Activated T-cell treated with anti-CD3 and anti-CD28 coated beads for 4 hours (primary cell): ENCODE results near the gene ABCB6.
A peak's percentile ranks its signal among the peaks of the same experiment; 100 is the strongest.

Experiments used
- DNase-seq: peaks from one replicate; pipeline ENCODE4 v3.0.0-alpha.2; 2020

ABCB6 gene

GRCh38 chr2:219182331-219183150 is 36.2 kb downstream of the ABCB6 start:
- DNase-seq = no peak

GRCh38 chr2:219181531-219181930 is 37.2 kb downstream of the ABCB6 start:
- DNase-seq = no peak

GRCh38 chr2:219180961-219181360 is 37.8 kb downstream of the ABCB6 start:
- no peak for DNase-seq

- no peak for DNase-seq
Measured at GRCh38 chr2:219179601-219180465, 38.9 kb downstream of the ABCB6 start.

- peak; percentile 25 for DNase-seq
Measured at GRCh38 chr2:219178377-219179175, 40.2 kb downstream of the ABCB6 start.

- peak; percentile 58 for DNase-seq
Measured at GRCh38 chr2:219177552-219178376, 41.0 kb downstream of the ABCB6 start, which contains the start of gene RETREG2. TSS of gene RETREG2 (plus strand) at chr2:219178275. CDS start at chr2:219178353, 78 bp downstream.

- peak; percentile 76 for DNase-seq
Measured at GRCh38 chr2:219176818-219177551, 41.8 kb downstream of the ABCB6 start, which contains the start of gene CNPPD1. TSS of gene CNPPD1 (minus strand) at chr2:219176925. CDS start at chr2:219176828, 97 bp downstream.

- DNase-seq = no peak
Measured at GRCh38 chr2:219175928-219176817, 42.6 kb downstream of the ABCB6 start.

- no peak for DNase-seq
Measured at GRCh38 chr2:219175486-219175885, 43.3 kb downstream of the ABCB6 start.

GRCh38 chr2:219174801-219175200 is 44.0 kb downstream of the ABCB6 start:
- no peak for DNase-seq

- DNase-seq = no peak
Measured at GRCh38 chr2:219174146-219174545, 44.6 kb downstream of the ABCB6 start.

- no peak for DNase-seq
Measured at GRCh38 chr2:219173176-219173575, 45.6 kb downstream of the ABCB6 start.

GRCh38 chr2:219172231-219173154 is 46.3 kb downstream of the ABCB6 start:
- no peak for DNase-seq

GRCh38 chr2:219171231-219171651 is 47.5 kb downstream of the ABCB6 start:
- peak; percentile 24 for DNase-seq

- no peak for DNase-seq
Measured at GRCh38 chr2:219169930-219170654, 48.7 kb downstream of the ABCB6 start, which contains the start of gene SLC23A3. TSS of gene SLC23A3 (minus strand) at chr2:219170029. CDS start at chr2:219169984, 45 bp downstream.

- no peak for DNase-seq
Measured at GRCh38 chr2:219168932-219169331, 49.8 kb downstream of the ABCB6 start.

GRCh38 chr2:219168526-219168925 is 50.2 kb downstream of the ABCB6 start:
- DNase-seq = no peak

- DNase-seq = no peak
Measured at GRCh38 chr2:219167997-219168396, 50.8 kb downstream of the ABCB6 start.
